ENCODE data around the gene HIRA.

HIRA gene

DNA sequence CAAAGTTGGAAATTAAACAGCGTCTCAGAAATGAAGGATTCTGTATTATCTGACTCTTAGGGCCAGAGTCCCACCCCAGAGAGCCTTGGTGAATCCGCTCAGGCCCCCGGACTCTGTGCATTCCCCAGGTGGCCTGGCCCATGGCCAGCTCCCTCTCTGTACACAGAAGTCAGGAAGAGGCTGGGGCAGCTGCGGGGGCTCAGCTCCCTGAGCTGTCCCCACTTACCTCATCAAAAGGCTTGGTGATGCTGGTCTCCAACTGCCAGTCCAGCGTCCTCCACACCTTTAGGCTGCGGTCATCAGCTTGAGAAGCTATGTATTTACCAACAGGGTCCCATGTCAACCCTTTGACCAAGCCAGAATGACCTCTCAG is 35.0 kb downstream of the HIRA start:
- peak; percentile 13 for DNase-seq (ENCODE audit: low read depth)
- TF ChIP-seq, protein P1, sequence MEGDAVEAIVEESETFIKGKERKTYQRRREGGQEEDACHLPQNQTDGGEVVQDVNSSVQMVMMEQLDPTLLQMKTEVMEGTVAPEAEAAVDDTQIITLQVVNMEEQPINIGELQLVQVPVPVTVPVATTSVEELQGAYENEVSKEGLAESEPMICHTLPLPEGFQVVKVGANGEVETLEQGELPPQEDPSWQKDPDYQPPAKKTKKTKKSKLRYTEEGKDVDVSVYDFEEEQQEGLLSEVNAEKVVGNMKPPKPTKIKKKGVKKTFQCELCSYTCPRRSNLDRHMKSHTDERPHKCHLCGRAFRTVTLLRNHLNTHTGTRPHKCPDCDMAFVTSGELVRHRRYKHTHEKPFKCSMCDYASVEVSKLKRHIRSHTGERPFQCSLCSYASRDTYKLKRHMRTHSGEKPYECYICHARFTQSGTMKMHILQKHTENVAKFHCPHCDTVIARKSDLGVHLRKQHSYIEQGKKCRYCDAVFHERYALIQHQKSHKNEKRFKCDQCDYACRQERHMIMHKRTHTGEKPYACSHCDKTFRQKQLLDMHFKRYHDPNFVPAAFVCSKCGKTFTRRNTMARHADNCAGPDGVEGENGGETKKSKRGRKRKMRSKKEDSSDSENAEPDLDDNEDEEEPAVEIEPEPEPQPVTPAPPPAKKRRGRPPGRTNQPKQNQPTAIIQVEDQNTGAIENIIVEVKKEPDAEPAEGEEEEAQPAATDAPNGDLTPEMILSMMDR (conservative IDR thresholded peaks at IDR 0.05; ENCODE audit: low read depth, low read length), result no peak
- H3K4me3 ChIP-seq (ENCODE audit: low read depth, low read length), result no peak overlapping the region

DNA sequence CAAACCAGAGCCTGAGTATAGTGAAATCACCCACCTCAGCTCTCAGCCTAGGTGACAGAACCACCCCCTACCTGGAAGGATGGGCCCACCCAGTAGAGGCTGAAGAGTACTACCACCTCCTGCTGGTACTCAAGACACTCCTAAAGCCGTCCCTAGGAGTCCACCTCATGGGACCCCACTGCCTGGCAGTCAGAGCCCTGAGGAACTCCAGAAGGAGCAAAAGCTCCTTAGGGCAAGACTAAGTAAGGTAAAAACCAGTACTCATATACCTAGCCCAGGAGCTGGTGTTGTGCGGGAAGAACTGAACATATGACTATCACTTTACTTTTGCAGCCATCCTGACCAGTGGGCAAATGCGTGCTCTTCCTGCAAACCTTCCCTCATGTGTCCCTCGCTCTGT is 36.3 kb downstream of the HIRA start:
- TF ChIP-seq, protein P1 (conservative IDR thresholded peaks at IDR 0.05; ENCODE audit: low read depth, low read length), result no peak
- DNase-seq (ENCODE audit: low read depth), result no peak
- H3K4me3 ChIP-seq (ENCODE audit: low read depth, low read length), result no peak overlapping the region

DNA sequence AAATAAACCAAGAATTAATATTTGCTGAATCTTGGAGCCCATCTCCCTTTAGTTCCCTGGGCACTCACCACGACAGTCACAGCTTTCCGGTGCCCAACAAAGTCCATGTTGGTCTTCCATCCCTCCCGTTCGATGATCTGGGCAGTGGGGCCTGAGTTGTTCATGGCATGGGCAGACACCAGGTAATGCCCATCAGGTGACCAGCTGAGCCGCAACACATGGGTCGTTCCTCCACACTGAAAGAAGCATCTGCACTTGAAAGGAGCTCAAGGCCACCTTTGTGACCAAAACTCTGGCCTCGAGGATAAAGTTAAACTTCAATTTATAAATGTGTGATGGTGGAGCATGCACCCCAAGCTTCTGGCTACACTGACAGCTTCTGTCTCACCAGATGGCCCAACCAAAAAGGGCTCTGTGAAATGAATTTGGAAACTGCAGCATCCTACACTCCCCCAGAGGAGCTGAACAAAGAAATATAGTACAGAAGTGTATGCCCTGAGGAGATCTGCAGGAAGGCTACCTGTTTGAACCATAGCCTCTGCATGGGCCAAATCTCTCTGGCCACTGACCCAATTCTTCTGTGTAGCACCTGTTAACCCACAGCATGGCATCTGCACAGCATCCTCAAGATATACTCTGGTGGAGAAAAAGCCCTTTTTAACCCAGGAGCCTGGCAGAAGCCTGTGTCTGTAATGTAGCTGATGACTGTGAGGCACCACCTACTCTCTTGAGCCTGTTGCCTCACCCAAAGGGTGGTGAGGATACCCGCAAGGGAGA is 37.1 kb downstream of the HIRA start:
- no peak overlapping the region for H3K4me3 ChIP-seq (ENCODE audit: low read depth, low read length)
- TF ChIP-seq, protein P1 (conservative IDR thresholded peaks at IDR 0.05; ENCODE audit: low read depth, low read length), result no peak
- no peak for DNase-seq (ENCODE audit: low read depth)

DNA sequence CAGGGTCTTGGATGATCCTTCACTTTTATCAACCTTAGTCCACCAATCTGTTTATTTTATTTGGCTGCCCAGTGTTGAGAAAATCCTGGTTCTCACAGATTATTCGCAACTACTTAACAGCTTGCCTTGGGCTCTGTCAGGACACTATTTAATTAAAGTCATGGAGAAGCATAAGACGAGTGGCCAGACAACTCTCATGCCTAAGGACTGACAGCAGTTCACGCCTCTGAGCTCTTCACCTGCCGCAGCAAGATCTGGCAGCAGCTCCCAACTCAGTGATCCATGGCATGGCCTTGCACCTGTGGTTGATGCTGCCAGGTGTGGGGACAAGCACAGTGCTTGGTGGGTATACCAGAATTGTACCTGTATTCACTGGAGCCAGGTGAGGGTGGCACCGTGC is 37.8 kb downstream of the HIRA start:
- TF ChIP-seq, protein P1 (conservative IDR thresholded peaks at IDR 0.05; ENCODE audit: low read depth, low read length), result no peak
- no peak for DNase-seq (ENCODE audit: low read depth)
- H3K4me3 ChIP-seq (ENCODE audit: low read depth, low read length), result no peak overlapping the region

DNA sequence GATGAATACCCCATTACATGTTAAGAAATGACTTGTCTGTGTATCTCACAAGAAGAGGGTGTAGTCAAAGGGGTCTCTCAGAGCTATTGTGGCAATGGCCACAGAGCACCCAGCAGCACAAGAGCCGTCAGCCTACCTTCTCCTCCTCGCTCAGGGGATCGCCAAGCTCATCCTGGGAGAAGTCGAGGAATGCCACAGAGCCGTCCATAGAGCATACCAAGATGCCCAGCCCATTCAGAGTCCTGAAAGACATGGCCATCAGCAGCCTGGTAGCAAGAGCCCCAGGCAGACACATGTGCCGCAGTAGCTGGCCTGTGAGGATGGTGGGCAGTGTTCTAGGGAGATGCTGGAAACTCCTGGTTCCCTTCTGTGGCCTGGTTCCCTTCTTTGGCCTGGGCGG is 44.0 kb downstream of the HIRA start:
- H3K4me3 ChIP-seq (ENCODE audit: low read depth, low read length), result no peak overlapping the region
- TF ChIP-seq, protein P1 (conservative IDR thresholded peaks at IDR 0.05; ENCODE audit: low read depth, low read length), result no peak
- DNase-seq (ENCODE audit: low read depth), result no peak

GRCh38 chr22:19387038-19387437 is 44.5 kb downstream of the HIRA start:
- no peak overlapping the region for H3K4me3 ChIP-seq (ENCODE audit: low read depth, low read length)
- peak; percentile 27 for DNase-seq (ENCODE audit: low read depth)
- TF ChIP-seq, protein P1 (conservative IDR thresholded peaks at IDR 0.05; ENCODE audit: low read depth, low read length), result no peak

- H3K4me3 ChIP-seq (ENCODE audit: low read depth, low read length), result no peak overlapping the region
- TF ChIP-seq, protein P1 (conservative IDR thresholded peaks at IDR 0.05; ENCODE audit: low read depth, low read length), result no peak
- no peak for DNase-seq (ENCODE audit: low read depth)
Measured at GRCh38 chr22:19386248-19386647, 45.3 kb downstream of the HIRA start.

Measured in choroid plexus epithelial cell (primary cell).